ENCODE data around the gene SMYD3. TPM values are rescaled to one million over a fixed set of nuclear protein-coding genes. Genes with fewer than 3 reads are reported as not detected.

SMYD3 gene
- total RNA-seq, 3 donors from 2014 or later (not counting 1 experiment from before 2014, with no cell fraction given): 43.6 to 48.0 (median 46.1) TPM

- ATAC-seq: no peak
- H3K27ac Mint-ChIP-seq: no peak overlapping the region
- no peak for TF ChIP-seq CTCF (IDR thresholded peaks at IDR 0.05)
- H3K27me3 ChIP-seq (ENCODE audit: control insufficient read depth, insufficient read depth, low read length): no peaks in the 10 kb centered on the region
- H3K4me3 ChIP-seq (ENCODE audit: low read length): no peak overlapping the region
- no peaks in the 10 kb centered on the region for H3K9me3 Mint-ChIP-seq
- H3K4me1 ChIP-seq (ENCODE audit: control insufficient read depth, insufficient read depth, low read length): no peaks in the 10 kb centered on the region
- no peaks in the 10 kb centered on the region for H3K36me3 ChIP-seq (ENCODE audit: control insufficient read depth, insufficient read depth, low read length)
- no peak overlapping the region for H3K27ac ChIP-seq (ENCODE audit: low read length)
- no peaks in the 10 kb centered on the region for H3K9me3 ChIP-seq (ENCODE audit: control insufficient read depth, insufficient read depth, low read length)
- intact Hi-C loops (cut with micrococcal nuclease): no loop called here
- DNase-seq: no peak
- H3K27me3 Mint-ChIP-seq (ENCODE audit: low read depth in 2 of 2): no peaks in the 10 kb centered on the region
- no peak overlapping the region for H3K4me3 Mint-ChIP-seq
- 95% methylated on average over 6 of the region's 6 CpGs for WGBS (ENCODE audit: insufficient coverage)
- H3K4me1 Mint-ChIP-seq: peaks cover 13 to 25% of the 10 kb centered on the region in 2 donors
- no peaks in the 10 kb centered on the region for H3K36me3 Mint-ChIP-seq
Observed at GRCh38 chr1:246178717-246179311, 328.3 kb downstream of the SMYD3 start.

- H3K9me3 Mint-ChIP-seq: no peaks in the 10 kb centered on the region
- Histone ChIP-seq H3K27ac (ENCODE audit: low read length) (no peak overlapping the region), H3K27me3 (ENCODE audit: control insufficient read depth, insufficient read depth, low read length) (no peaks in the 10 kb centered on the region), H3K9me3 (ENCODE audit: control insufficient read depth, insufficient read depth, low read length) (no peaks in the 10 kb centered on the region), H3K4me3 (ENCODE audit: low read length) (no peak overlapping the region), H3K36me3 (ENCODE audit: control insufficient read depth, insufficient read depth, low read length) (no peaks in the 10 kb centered on the region), H3K4me1 (ENCODE audit: control insufficient read depth, insufficient read depth, low read length) (no peaks in the 10 kb centered on the region)
- ATAC-seq (no peak), DNase-seq (no peak)
- no peak for TF ChIP-seq CTCF (IDR thresholded peaks at IDR 0.05)
- H3K4me1 Mint-ChIP-seq: peaks cover 0 to 6% of the 10 kb centered on the region in 2 donors
- intact Hi-C loops (cut with micrococcal nuclease): no loop called here
- no peak overlapping the region for H3K4me3 Mint-ChIP-seq
- H3K36me3 Mint-ChIP-seq: no peaks in the 10 kb centered on the region
- no peaks in the 10 kb centered on the region for H3K27me3 Mint-ChIP-seq (ENCODE audit: low read depth in 2 of 2)
- no peak overlapping the region for H3K27ac Mint-ChIP-seq
- 95% methylated on average over 11 of the region's 11 CpGs for WGBS (ENCODE audit: insufficient coverage)
Observed at GRCh38 chr1:246176126-246177024, 330.7 kb downstream of the SMYD3 start.

GRCh38 chr1:246170574-246171261 lies 336.4 kb downstream of the SMYD3 start:
- H3K27me3 Mint-ChIP-seq (ENCODE audit: low read depth in 2 of 2): no peaks in the 10 kb centered on the region
- intact Hi-C loops (cut with micrococcal nuclease): no loop called here
- no peak overlapping the region for H3K4me3 Mint-ChIP-seq
- 94% methylated on average over 7 of the region's 8 CpGs for WGBS (ENCODE audit: insufficient coverage)
- H3K4me1 Mint-ChIP-seq: no peaks in the 10 kb centered on the region
- no peak overlapping the region for H3K27ac ChIP-seq (ENCODE audit: low read length)
- no peaks in the 10 kb centered on the region for H3K9me3 ChIP-seq (ENCODE audit: control insufficient read depth, insufficient read depth, low read length)
- H3K9me3 Mint-ChIP-seq: no peaks in the 10 kb centered on the region
- no peak overlapping the region for H3K4me3 ChIP-seq (ENCODE audit: low read length)
- no peaks in the 10 kb centered on the region for H3K27me3 ChIP-seq (ENCODE audit: control insufficient read depth, insufficient read depth, low read length)
- H3K36me3 Mint-ChIP-seq: no peaks in the 10 kb centered on the region
- ATAC-seq: no peak
- H3K36me3 ChIP-seq (ENCODE audit: control insufficient read depth, insufficient read depth, low read length): no peaks in the 10 kb centered on the region
- H3K27ac Mint-ChIP-seq: no peak overlapping the region
- H3K4me1 ChIP-seq (ENCODE audit: control insufficient read depth, insufficient read depth, low read length): no peaks in the 10 kb centered on the region
- DNase-seq: no peak
- TF ChIP-seq CTCF (IDR thresholded peaks at IDR 0.05): no peak

Data from natural killer cell (primary cell).